ENCODE measurements around the gene AGAP3. TPM values are rescaled to one million over a fixed set of nuclear protein-coding genes. Genes with fewer than 3 reads are reported as not detected.

Gene AGAP3
- polyA plus RNA-seq, 1 donor (not counting 4 experiments of a cell fraction or from before 2014, with no cell fraction given) = 64.3 TPM

DNA sequence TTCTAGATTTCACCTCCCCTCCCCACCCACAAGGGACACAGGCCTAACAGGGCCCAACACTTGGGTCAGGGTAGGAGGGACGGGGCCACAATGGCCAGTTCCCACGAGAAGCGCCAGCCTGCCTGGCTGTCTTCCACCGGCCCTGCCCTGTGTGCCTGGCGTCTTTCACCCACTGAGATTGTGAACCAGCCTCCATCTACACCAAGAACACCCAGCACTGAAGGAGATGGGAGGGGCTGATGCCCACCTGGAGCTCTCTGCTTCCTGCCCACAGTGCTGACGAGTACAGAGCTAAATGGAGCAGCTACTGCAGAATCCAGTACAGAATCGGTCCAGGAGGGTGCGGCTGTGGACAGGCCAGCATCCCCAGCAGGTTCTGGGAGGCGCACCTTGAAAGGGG is 40.3 kb upstream of the AGAP3 start:
- Histone ChIP-seq H3K27ac (ENCODE audit: control insufficient read depth, insufficient read depth, low read length) (no peak overlapping the region), H3K79me2 (ENCODE audit: control insufficient read depth, insufficient read depth, low read length) (no peaks in the 10 kb centered on the region), H3K4me2 (ENCODE audit: control insufficient read depth, extremely low read depth, insufficient read depth, low read depth, low read length) (no peak overlapping the region), H3K9me1 (ENCODE audit: control insufficient read depth, extremely low read depth, insufficient read depth, low read length) (no peaks in the 10 kb centered on the region), H3K9me3 (ENCODE audit: control insufficient read depth, low read depth, low read length) (no peaks in the 10 kb centered on the region), H3K27me3 (ENCODE audit: control insufficient read depth, extremely low read depth, insufficient read depth, low read length) (peaks cover 4% of the 10 kb centered on the region), H2AFZ (ENCODE audit: control insufficient read depth, low read length) (no peak overlapping the region), H3K4me1 (ENCODE audit: control insufficient read depth, extremely low read depth, insufficient read depth, low read length) (peaks cover 3% of the 10 kb centered on the region), H3K9ac (ENCODE audit: control insufficient read depth, extremely low read depth, insufficient read depth, low read length) (no peak overlapping the region), H3K36me3 (ENCODE audit: control insufficient read depth in 2 of 2, extremely low read depth in 1 of 2, insufficient read depth in 2 of 2, low read length in 2 of 2) (peaks cover 5 to 14% of the 10 kb centered on the region in 2 experiments), H4K20me1 (ENCODE audit: control insufficient read depth, extremely low read depth, insufficient read depth, low read length) (no peaks in the 10 kb centered on the region), H3K4me3 (ENCODE audit: control insufficient read depth in 2 of 3, extremely low read depth in 1 of 3, insufficient read depth in 2 of 3, low read depth in 1 of 3, low read length in 3 of 3) (no peak overlapping the region)
- no peak for TF ChIP-seq EZH2 (IDR thresholded peaks at IDR 0.05; ENCODE audit: low read length)
- TF ChIP-seq, protein P1, sequence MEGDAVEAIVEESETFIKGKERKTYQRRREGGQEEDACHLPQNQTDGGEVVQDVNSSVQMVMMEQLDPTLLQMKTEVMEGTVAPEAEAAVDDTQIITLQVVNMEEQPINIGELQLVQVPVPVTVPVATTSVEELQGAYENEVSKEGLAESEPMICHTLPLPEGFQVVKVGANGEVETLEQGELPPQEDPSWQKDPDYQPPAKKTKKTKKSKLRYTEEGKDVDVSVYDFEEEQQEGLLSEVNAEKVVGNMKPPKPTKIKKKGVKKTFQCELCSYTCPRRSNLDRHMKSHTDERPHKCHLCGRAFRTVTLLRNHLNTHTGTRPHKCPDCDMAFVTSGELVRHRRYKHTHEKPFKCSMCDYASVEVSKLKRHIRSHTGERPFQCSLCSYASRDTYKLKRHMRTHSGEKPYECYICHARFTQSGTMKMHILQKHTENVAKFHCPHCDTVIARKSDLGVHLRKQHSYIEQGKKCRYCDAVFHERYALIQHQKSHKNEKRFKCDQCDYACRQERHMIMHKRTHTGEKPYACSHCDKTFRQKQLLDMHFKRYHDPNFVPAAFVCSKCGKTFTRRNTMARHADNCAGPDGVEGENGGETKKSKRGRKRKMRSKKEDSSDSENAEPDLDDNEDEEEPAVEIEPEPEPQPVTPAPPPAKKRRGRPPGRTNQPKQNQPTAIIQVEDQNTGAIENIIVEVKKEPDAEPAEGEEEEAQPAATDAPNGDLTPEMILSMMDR (optimal IDR thresholded peaks at IDR 0.05 in 1 of 3, IDR thresholded peaks at IDR 0.05 in 1 of 3, conservative IDR thresholded peaks at IDR 0.05 in 1 of 3; ENCODE audit: extremely low read depth in 1 of 3, insufficient read depth in 2 of 3, low read length in 3 of 3) = no peak
- DNase-seq (ENCODE audit: low read depth, low spot score) (no peak), FAIRE-seq (no peak)
- dilution Hi-C loops (cut with MboI; ENCODE audit: extremely low pct_ligation_motif_present, low sequenced_read_pairs) = no loop called here

DNA sequence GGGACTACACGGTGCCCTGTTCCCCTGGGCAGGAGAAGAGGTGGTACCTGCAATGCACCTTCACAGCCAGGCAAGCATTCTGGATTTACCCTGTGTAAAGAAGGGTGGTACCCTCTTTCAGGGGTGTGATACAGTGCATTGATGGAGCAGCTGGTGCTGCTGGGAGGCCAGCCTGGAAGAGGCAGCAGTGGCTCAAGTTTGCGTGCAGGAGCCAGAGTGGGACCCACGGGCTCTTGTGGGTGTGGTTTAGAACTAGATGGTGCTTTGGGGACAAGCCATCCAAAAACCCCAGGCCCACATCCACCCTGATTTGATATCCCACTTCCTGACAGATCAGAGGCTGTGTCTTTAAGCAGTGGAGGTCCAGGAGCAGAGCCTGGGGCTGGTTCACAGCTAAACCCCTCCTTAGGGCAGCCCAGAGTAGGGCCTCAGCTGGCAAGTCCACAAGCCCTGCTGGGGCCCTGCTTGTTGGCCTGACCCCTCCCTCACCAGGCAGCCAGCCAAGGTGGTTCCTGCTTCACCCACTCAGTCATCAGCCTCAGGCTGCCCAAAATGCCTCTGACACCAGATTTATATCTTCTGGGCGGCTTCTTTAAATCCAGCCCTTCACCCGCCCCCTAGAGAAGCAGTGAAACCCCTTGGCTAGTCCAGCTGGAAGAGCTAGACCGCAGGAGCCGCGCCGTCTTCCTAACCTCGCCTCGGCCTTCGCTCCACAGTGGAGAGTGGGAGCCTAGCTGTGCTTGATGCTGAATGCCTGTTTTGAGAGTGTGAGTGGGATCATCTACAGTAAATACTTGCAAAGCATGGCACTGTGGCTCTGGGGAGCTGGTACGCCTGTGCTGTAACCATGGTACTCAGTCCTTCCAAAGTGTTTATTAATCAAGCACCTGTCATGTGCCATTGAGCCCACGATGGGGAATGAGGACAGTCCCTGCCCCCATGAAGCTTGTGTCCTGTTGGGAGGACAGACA is 39.4 kb upstream of the AGAP3 start:
- TF ChIP-seq EZH2 (IDR thresholded peaks at IDR 0.05; ENCODE audit: low read length) = no peak
- TF ChIP-seq, protein P1 (optimal IDR thresholded peaks at IDR 0.05 in 1 of 3, IDR thresholded peaks at IDR 0.05 in 1 of 3, conservative IDR thresholded peaks at IDR 0.05 in 1 of 3; ENCODE audit: extremely low read depth in 1 of 3, insufficient read depth in 2 of 3, low read length in 3 of 3) = no peak
- H3K9me3 ChIP-seq (ENCODE audit: control insufficient read depth, low read depth, low read length) = no peaks in the 10 kb centered on the region
- H2AFZ ChIP-seq (ENCODE audit: control insufficient read depth, low read length) = no peak overlapping the region
- DNase-seq (ENCODE audit: low read depth, low spot score) = no peak
- H3K9me1 ChIP-seq (ENCODE audit: control insufficient read depth, extremely low read depth, insufficient read depth, low read length) = no peaks in the 10 kb centered on the region
- H3K36me3 ChIP-seq (ENCODE audit: control insufficient read depth in 2 of 2, extremely low read depth in 1 of 2, insufficient read depth in 2 of 2, low read length in 2 of 2) = peaks cover 5 to 14% of the 10 kb centered on the region in 2 experiments
- no peaks in the 10 kb centered on the region for H3K79me2 ChIP-seq (ENCODE audit: control insufficient read depth, insufficient read depth, low read length)
- H3K27me3 ChIP-seq (ENCODE audit: control insufficient read depth, extremely low read depth, insufficient read depth, low read length) = peaks cover 4% of the 10 kb centered on the region
- no peak overlapping the region for H3K4me2 ChIP-seq (ENCODE audit: control insufficient read depth, extremely low read depth, insufficient read depth, low read depth, low read length)
- H3K9ac ChIP-seq (ENCODE audit: control insufficient read depth, extremely low read depth, insufficient read depth, low read length) = no peak overlapping the region
- no peak overlapping the region for H3K27ac ChIP-seq (ENCODE audit: control insufficient read depth, insufficient read depth, low read length)
- H3K4me1 ChIP-seq (ENCODE audit: control insufficient read depth, extremely low read depth, insufficient read depth, low read length) = peaks cover 3% of the 10 kb centered on the region
- no peaks in the 10 kb centered on the region for H4K20me1 ChIP-seq (ENCODE audit: control insufficient read depth, extremely low read depth, insufficient read depth, low read length)
- no peak overlapping the region for H3K4me3 ChIP-seq (ENCODE audit: control insufficient read depth in 2 of 3, extremely low read depth in 1 of 3, insufficient read depth in 2 of 3, low read depth in 1 of 3, low read length in 3 of 3)
- dilution Hi-C loops (cut with MboI; ENCODE audit: extremely low pct_ligation_motif_present, low sequenced_read_pairs) = no loop called here
- FAIRE-seq = no peak
